KBM-7 (cell line): ENCODE results near the gene SNAPC4.

Experiments used
- DNase-seq: peaks from one replicate; pipeline ENCODE4 v3.0.0-alpha.2; 2015
- in situ Hi-C: fragments of 300-500 bp; cut with MboI; formaldehyde crosslinking; loops from 2 replicates; pipeline ENCODE4 v1.14.3; 2020; ENCODE audit warnings: low sequenced_read_pairs, low pct_unique_long_range_greater_than_20kb, mixed read lengths

Gene SNAPC4, protein sequence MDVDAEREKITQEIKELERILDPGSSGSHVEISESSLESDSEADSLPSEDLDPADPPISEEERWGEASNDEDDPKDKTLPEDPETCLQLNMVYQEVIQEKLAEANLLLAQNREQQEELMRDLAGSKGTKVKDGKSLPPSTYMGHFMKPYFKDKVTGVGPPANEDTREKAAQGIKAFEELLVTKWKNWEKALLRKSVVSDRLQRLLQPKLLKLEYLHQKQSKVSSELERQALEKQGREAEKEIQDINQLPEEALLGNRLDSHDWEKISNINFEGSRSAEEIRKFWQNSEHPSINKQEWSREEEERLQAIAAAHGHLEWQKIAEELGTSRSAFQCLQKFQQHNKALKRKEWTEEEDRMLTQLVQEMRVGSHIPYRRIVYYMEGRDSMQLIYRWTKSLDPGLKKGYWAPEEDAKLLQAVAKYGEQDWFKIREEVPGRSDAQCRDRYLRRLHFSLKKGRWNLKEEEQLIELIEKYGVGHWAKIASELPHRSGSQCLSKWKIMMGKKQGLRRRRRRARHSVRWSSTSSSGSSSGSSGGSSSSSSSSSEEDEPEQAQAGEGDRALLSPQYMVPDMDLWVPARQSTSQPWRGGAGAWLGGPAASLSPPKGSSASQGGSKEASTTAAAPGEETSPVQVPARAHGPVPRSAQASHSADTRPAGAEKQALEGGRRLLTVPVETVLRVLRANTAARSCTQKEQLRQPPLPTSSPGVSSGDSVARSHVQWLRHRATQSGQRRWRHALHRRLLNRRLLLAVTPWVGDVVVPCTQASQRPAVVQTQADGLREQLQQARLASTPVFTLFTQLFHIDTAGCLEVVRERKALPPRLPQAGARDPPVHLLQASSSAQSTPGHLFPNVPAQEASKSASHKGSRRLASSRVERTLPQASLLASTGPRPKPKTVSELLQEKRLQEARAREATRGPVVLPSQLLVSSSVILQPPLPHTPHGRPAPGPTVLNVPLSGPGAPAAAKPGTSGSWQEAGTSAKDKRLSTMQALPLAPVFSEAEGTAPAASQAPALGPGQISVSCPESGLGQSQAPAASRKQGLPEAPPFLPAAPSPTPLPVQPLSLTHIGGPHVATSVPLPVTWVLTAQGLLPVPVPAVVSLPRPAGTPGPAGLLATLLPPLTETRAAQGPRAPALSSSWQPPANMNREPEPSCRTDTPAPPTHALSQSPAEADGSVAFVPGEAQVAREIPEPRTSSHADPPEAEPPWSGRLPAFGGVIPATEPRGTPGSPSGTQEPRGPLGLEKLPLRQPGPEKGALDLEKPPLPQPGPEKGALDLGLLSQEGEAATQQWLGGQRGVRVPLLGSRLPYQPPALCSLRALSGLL (N-terminal part only)

DNA sequence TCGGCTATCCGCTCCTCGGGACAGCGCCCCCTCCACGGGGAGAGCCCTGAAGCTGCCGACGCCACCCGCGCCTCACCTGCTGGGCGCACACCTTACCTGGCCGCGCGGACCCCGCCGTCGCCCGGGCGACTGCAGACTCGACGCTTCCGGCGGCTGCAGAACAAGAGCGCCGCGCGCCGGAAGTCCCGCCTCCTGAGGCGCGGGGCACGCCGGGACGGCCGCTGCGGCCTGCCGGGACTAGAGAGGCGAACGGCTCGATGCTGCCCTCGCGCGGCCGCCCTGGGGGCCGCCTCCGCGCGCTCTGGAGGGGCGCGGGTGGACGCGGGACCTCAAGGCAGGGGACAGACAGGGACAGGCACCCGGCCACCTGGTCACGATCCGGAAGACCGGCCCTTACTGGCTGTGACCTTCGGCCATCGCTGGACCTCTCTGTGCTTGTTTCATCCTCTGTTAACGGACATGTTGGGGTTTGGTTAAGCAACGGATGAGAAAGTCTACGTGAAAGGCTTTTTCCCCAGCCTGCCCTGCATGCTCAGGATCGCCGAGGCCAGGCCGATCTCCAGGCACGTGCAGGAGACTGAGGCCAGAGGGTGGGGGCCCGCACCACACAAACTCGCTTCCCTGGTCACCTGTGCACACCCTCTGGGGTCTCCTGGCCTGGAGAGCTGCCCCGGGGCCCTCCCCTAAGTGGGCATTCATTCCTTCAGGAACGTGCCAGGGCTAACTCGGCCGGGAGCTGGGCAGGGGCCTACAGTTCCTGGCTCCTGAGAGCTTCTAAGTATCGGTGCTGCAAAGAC, at the start of gene SNAPC4:
Gene SNAPC4 (minus strand): TSS at position 133 of the 797 bp plus-strand sequence. CDS start 1,742 bp downstream, outside the sequence.
- in situ Hi-C loops = no loop called here
- DNase-seq = peak; percentile 88

DNA sequence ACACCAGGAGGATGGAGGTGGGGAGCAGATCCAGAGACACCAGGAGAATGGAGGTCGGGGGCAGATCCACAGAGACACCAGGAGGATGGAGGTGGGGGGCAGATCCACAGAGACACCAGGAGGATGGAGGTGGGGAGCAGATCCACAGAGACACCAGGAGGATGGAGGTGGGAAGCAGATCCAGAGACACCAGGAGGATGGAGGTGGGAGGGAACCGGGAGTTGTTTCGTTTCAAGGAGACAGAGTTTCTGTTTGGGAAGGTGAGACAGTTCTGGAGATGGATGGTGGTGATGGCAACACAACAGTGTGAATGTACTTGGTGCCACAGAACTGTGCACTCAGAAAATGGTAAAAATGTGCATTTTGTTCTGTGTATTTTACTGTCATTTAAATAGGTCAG, 48.7 kb upstream of the SNAPC4 start:
- DNase-seq = no peak
- in situ Hi-C loops = no loop called here

DNA sequence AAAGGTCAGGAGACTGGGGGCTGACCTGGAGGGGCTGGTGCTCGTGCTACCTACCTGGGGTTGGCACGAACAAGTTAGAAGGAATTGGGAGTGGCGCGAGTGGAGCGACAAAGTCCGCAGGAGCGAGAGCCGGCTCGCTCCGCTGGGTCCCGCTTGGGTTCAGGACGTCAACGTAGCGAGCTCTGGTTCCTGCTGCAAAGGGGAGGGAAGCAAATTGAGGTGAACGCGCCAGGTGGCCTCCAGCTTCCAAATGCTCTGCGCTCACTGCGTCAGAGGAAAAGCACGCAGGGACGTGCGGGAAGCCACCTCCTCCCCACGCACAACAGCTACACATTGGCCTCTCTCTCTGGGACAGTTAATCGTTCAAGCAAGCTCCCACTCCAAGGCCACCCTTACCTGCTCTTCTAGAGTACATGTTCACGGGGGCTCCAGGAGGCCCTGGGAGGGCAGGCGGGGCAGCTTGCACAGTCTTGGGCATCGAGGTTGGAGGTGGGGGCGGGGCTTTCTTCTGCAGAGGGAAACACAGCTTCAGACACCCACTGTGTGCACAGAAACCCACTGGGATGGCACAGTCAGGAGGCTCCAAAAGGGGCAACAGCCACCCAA, 47.3 kb upstream of the SNAPC4 start:
- in situ Hi-C loops = no loop called here
- DNase-seq = no peak

DNA sequence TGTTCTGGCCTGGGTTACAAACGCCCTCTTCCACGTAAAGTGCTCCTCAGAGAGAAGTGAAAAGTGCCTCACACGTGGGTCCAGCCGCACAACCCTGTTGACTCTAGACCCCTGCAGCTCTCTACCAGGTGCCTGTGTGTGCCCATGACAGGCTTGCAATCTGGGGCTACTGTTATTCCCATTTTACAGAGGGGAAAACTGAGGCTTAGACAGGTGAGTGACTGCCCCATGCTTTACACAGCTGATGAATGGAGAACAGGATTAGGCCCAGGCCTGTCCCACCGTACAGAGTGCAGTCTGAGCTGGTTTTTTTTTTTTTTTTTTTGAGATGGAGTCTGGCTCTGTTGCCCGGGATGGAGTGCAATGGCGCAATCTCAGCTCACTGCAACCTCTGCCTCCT, 45.8 kb upstream of the SNAPC4 start:
- in situ Hi-C loops = no loop called here
- no peak for DNase-seq

DNA sequence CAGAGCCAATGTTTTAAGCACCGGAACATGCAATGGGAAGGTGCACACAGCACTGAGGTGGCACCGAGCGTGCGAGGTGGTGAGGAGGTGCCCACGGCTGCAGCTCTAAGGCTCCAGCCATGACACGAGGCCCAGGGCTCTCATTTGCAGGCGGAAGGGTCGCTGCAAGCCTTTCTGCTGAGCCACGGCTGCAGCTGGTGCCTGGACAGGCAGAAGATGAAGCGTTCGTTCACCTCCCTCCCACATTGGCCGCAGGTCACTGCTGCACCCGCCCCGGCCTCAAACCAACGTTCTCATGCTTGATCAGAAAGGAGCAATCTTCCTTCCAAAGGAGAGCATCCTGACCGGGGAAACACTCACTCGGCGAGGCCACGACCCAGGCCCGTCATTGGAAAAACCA, 44.1 kb upstream of the SNAPC4 start:
- no peak for DNase-seq
- in situ Hi-C loops = no loop called here

DNA sequence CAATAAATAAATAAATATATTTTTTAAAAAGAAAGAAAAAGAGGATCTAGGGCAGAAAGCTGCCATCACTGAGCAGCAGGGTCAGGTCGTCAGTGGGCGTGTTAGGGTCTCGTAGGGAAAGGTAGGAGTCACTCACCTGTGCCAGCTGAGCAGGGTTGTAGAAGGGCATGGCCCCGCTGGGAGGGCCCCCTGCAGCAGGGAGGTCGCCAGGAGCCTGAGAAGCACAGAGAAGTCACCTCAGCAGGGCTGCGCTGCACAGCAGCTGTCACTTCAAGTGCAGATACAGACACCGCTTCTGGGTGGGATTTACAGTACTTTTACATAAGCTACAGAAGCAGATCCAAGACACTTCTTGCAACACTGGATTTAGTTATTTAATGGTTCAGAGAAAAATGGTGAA, 43.7 kb upstream of the SNAPC4 start:
- in situ Hi-C loops = no loop called here
- no peak for DNase-seq

DNA sequence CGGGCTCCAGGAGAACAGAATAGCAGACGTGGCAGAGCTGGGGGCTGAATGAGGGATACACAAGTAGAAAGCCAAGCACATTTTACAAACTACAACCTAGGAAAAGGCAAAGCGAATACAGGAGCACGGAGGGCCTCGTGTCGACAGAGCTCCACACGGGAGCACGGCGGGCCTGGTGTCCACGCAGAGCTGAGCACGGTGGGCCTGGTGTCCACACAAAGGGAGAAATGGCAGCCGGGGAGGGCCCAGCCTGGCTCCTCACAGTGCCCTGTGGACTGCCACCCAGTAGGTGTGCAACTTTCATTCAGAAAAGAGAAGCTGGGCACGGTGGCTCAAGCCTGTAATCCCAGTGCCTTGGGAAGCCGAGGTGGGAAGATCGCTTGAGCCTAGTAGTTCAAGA, 43.1 kb upstream of the SNAPC4 start:
- in situ Hi-C loops = no loop called here
- DNase-seq = no peak

DNA sequence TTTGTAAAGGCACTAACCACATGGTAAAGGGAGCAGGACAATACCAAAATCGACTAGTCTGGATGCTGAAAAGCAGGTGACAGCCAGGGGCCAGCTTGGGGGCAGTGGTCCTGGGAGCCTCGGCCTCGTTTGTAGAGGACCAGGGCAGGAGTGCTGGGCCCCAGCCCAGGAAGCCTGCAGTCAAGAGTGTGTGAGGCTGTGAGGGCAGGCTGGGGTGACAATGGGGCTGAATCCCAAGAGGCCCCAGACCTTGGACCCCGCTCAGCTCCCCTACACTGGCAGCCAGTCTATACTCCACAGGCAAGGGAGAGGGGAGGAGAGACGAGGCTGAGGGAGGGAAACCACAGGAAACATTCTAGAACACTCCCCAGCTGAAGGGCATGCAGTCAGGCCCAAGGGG, 42.3 kb upstream of the SNAPC4 start:
- DNase-seq = no peak
- in situ Hi-C loops = no loop called here

DNA sequence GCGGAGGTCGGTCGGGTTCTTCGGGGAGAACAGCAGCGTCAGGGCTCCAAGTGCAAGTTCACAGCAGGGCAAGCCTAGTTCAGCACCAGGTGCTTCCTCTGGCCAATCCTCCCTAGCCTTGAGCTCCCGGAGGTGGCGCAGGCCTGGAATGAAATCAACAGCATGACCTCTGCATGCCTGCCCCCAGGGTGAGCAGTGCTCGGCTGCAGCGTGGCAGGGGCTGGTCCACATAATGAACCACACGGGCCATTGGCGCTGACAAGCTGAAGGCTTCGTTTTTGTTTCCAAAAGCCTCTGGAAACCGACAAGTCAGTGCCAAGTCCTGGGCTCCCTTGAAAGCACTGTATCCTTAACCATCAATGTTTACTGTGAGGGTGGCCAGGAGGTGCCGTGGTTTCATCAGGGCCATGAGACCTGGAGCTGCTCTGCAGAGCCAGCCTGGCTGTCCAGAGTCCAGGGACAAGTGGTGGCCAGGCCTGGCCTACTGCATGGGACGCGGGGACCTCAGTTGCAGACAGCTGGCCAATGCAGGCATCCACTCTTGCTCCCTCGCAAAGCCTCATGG, 41.8 kb upstream of the SNAPC4 start:
- DNase-seq = no peak
- in situ Hi-C loops = no loop called here

DNA sequence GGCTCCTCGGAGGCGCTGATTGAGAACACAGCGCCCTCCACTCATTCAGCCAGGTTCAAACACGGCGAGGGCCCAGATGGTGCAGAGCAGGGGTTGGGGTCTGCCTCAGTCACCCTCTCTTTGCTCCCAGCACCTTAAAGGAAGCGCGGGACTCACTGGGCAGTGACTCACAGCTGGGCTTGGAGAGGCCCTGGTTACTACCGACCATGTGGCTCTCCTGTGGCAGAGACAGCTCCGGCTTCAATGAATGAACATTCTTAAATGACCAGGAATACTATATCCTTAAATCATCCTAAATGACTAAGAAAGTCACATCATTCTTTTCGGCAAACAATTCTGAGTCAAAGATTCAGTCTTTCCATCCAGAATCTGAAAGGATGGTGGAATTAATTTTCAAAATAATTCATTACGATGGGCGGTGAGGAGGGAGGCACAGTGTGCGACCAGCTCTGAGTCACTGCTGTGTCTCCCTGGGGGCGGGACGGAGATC, 41.3 kb upstream of the SNAPC4 start:
- no peak for DNase-seq
- in situ Hi-C loops = no loop called here

DNA sequence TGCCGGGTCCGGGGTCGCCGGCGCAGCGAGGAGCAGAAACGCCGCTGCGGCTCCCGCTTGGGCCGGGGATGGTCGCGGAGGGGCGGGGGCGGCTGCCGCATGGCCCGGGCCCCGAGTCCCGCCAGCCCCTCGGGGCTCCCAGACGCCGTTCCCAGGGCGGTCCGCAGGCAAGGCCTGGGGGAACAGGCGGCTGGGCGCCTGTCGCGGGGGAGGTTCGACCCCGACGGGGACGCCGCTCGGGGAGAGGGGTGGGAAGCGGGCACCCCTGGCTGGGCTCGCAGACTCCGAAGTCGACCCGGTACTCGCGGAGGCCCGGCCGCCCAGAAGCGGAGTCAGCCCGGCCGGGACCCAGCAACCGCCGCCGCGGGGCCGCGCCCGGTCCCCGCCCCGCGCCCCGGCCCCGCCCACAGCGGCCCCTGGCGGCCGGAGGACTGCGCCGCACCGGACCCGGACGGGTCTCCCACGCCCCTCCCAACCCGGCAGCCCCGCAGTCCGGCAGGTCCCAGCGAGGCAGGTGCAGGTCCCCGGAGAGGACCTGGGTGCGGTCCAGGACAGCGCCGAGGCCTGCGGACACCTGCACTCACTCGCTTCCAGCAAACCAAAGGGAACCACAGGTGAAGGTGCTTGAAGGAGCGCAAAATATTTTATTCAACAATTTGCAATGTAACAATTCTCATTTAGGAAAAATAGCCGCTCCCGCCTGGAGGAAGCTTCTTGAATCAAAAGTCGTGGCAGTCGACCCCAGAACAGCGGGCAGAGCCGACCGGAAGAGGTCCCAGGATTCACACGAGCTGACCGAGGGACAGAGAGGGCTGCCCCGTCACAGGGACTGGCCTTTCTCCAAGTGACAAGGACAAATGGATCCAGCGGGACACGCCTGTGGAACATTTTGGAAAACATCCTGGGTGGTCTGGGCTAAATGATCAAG, 39.8 kb upstream of the SNAPC4 start, which contains the start of gene INPP5E:
Gene INPP5E (minus strand): TSS at position 365 of the 928 bp plus-strand sequence. CDS start 426 bp downstream, outside the sequence.
- in situ Hi-C loops = no loop called here
- peak; percentile 49 for DNase-seq

DNA sequence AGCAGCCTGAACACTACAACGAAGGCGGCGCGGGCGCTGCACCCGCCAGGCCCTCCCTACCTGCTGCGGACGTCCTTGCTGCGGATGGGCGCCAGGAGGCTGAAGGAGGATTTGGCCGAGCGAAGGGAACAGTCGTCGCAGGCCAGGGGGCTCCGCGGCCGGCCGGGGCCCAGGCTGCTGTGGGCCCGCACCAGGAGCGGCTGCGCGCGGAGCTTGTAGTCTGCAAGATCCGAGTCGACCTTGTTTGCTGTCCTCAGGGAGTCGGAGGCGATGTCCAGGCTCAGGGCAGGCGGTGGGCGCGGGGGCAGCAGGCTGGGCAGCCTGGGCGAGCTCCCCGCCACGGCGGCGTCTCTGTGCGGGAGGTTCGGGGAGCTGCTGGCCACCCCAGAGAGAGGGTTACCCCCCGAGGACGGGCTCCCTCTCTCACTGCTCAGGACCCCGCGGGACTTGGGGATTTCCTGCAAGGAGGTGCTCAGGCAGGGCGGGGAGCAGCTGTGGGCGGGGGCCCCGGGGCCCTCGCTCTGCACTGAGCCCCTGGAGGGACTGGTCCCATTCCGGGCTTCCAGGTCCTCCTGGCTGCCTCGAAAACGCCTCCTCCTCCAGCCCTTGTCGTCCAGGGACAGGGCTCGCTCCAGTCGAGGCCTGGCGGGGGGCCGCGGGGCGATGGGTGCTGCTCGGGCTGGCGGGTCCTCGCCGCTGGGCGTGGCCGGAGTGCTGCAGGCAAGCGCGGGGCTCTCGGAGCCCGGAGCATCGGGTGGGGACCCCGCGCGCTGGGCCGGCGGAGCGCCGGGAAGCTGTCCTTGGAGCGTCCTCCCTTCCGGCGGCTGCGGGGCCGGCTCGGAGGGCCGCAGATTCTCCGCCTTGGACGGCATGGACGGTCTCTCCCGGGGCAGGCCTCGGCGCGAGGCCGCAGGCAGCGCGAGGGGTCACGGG, 38.8 kb upstream of the SNAPC4 start:
- peak; percentile 33 for DNase-seq
- in situ Hi-C loops = no loop called here

DNA sequence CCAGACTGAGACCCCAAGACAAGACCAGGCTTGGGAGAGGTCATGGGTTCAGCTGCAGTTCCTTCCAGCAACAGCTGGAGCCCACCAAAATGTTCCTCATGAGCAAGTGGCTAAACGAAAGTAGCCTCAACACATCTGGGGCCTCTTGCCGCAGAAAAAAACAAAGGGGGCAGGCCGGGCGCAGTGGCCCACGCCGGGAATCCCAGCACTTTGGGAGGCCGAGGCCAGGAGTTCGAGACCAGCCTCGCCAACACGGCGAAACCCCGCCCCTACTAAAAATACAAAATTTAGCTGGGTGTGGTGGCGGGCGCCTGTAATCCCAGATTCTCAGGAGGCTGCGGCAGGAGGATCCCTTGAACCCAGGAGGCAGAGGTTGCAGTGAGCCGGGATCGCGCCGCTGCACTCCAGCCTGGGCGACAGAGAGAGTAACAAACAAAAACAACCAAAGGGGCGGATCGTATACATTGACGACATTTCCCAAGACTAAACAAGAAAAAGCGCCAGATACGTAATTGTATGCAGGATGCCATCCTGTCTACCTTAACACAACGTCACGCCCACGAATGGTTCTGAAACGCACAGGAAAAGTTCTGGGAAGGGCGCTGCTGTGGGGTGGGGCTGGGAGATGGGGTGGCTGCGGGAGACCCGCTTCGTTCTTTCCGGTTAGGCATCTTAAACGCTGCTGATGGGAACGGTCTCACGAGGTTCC, 38.0 kb upstream of the SNAPC4 start:
- in situ Hi-C loops = no loop called here
- no peak for DNase-seq

DNA sequence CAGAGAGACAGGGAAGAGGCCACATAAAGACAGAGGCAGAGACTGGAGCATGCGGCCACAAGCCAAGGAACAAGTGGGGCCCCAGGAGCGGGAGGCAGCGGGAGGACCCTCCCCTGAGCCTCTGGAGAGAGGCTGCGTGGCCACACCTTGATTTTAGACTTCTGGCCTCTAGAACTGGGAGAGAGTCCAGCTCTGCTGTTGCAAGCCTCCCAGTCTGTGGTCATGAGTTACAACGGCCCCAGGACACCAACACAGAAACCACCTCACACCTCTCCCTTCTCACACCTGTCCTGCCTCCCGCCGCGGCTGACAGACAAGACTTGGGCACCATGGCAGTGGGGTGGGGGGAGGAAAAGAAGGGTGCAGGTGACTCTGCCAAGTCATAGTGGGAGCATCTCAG, 37.5 kb upstream of the SNAPC4 start:
- no peak for DNase-seq
- in situ Hi-C loops = no loop called here

DNA sequence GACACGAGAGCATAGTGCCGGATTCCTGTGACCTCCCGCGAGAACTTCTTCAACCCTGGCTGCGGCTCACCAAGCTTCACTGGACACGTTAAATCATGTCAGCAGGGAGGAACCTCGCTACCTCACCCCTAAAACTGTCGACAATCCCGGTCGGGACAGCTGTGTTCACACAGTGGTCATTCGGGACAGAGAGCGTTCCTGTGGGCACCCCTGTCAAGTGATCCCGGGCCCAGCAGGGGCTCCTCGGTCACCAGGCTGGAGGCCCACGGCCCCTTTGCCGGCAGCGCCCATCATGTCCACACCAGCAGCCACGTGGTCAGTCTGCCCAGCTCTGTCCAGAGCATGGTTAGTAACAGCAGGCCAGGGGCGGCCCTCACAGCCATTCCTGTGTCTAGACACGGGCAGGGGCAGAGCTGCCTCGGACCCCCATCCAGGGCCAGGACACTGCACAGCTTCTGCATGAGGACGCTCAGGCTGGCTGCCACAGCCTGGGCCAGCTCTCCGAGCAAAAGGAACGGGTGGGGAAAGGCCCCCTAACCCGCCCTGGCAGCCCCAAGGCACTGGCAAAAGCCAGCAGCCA, 36.2 kb upstream of the SNAPC4 start:
- in situ Hi-C loops = no loop called here
- no peak for DNase-seq
